ENCODE results near the gene ZC3HAV1L.

ZC3HAV1L gene

DNA sequence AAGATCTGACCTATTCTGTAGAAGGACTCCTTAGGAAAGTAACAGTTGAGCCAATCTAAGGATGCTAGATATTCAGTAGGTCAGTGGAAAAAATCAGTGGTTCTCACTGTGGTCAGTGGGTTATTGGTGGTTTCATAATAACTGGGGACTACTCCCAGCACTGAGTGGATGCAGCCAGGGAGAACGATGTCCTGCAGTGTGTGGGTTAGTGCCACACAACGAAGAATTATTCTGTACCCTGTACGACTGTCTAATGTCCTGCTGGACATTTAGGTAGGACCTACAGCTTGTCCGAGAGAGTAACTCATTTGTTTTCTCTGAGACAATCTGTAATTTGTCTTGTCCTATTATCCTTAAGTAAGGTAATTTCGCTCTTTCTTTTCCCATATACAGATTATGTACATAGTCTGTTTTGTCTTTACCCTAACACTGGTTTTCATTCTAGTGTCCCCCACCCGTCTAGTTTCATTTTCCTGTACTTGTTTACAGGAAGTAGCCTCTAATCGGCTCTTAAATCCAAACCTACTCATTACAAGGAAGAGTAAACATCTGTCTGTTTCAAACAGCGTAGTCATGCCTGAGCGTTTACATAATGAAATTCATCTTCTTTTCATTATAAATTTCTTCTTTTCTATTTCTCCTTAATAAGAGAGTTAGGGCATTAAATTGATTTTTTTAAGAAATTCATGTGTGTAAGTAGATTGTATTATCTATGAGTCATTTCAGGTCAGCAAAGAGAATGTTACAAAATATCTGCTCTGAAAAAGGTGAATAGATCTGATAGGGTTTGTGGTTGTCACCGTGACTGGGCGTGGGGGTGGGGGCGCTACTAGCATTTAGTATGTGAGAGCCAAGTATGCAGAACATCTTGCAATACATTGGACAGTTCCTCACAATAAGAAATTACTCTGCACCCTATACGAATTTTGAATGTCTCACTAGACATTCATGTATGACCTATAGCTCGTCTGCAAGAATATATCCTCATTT, 8.3 kb upstream of the ZC3HAV1L start:
- no peak for ATAC-seq

DNA sequence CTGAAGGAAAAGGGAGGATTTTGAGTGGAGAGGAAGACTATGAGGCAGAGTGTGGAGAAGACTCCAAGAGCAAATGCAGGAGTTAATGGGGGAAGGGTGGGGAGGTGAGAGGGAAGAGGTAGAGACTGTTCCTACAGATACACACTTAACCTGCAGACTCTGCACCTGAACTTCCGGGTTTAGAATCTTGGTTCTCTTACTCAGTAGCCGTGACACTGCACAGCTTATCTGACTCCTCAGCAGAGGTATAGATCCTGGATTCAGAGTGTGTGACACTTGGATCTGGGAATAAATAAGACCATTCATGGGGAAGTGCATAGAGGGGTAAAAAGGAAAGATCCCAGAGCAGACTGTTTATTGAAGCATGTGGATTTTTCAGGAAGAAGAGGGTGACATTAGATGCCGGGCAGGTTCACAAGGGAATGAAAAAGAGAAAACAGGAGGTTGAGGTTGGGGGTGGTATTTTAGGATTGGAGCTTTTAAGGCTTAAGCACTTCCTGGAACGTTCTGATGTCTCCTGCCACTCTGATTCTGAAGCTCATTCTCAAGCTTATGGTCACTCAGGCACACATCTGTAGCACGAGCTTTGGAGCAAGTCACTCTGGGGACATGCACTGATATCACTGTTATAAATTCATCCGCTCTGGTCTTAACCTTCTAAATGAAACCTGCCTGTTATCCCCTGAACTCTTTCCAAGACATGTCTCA, 5.7 kb upstream of the ZC3HAV1L start:
- no peak for TF ChIP-seq ZNF565 (CRISPR knock-in tag; conservative IDR thresholded peaks at IDR 0.05; ENCODE audit: low read depth)
- no peak for TF ChIP-seq TOX (CRISPR knock-in tag; IDR thresholded peaks at IDR 0.05; ENCODE audit: borderline replicate concordance)
- no peak for TF ChIP-seq ESRRG (CRISPR knock-in tag; IDR thresholded peaks at IDR 0.05)
- no peak for TF ChIP-seq OSR1 (CRISPR knock-in tag; IDR thresholded peaks at IDR 0.05)
- TF ChIP-seq, protein P1, sequence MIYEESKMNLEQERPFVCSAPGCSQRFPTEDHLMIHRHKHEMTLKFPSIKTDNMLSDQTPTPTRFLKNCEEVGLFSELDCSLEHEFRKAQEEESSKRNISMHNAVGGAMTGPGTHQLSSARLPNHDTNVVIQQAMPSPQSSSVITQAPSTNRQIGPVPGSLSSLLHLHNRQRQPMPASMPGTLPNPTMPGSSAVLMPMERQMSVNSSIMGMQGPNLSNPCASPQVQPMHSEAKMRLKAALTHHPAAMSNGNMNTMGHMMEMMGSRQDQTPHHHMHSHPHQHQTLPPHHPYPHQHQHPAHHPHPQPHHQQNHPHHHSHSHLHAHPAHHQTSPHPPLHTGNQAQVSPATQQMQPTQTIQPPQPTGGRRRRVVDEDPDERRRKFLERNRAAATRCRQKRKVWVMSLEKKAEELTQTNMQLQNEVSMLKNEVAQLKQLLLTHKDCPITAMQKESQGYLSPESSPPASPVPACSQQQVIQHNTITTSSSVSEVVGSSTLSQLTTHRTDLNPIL (CRISPR knock-in tag; IDR thresholded peaks at IDR 0.05; ENCODE audit: low read depth): no peak
- TF ChIP-seq ZC3H10 (CRISPR knock-in tag; IDR thresholded peaks at IDR 0.05): no peak
- no peak for TF ChIP-seq ISL1 (CRISPR knock-in tag; IDR thresholded peaks at IDR 0.05)
- TF ChIP-seq ZFP30 (CRISPR knock-in tag; IDR thresholded peaks at IDR 0.05): no peak
- TF ChIP-seq BACH2 (CRISPR knock-in tag; IDR thresholded peaks at IDR 0.05; ENCODE audit: borderline replicate concordance): no peak
- TF ChIP-seq GLIS3 (CRISPR knock-in tag; IDR thresholded peaks at IDR 0.05): no peak
- TF ChIP-seq ZNF70 (CRISPR knock-in tag; IDR thresholded peaks at IDR 0.05): no peak
- TF ChIP-seq, protein P2, sequence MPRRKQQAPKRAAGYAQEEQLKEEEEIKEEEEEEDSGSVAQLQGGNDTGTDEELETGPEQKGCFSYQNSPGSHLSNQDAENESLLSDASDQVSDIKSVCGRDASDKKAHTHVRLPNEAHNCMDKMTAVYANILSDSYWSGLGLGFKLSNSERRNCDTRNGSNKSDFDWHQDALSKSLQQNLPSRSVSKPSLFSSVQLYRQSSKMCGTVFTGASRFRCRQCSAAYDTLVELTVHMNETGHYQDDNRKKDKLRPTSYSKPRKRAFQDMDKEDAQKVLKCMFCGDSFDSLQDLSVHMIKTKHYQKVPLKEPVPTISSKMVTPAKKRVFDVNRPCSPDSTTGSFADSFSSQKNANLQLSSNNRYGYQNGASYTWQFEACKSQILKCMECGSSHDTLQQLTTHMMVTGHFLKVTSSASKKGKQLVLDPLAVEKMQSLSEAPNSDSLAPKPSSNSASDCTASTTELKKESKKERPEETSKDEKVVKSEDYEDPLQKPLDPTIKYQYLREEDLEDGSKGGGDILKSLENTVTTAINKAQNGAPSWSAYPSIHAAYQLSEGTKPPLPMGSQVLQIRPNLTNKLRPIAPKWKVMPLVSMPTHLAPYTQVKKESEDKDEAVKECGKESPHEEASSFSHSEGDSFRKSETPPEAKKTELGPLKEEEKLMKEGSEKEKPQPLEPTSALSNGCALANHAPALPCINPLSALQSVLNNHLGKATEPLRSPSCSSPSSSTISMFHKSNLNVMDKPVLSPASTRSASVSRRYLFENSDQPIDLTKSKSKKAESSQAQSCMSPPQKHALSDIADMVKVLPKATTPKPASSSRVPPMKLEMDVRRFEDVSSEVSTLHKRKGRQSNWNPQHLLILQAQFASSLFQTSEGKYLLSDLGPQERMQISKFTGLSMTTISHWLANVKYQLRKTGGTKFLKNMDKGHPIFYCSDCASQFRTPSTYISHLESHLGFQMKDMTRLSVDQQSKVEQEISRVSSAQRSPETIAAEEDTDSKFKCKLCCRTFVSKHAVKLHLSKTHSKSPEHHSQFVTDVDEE (CRISPR knock-in tag; IDR thresholded peaks at IDR 0.05): no peak
- no peak for TF ChIP-seq ARNTL (CRISPR knock-in tag; IDR thresholded peaks at IDR 0.05; ENCODE audit: borderline replicate concordance, low read depth)
- TF ChIP-seq ZFP3 (CRISPR knock-in tag; IDR thresholded peaks at IDR 0.05): no peak
- TF ChIP-seq, protein P3, sequence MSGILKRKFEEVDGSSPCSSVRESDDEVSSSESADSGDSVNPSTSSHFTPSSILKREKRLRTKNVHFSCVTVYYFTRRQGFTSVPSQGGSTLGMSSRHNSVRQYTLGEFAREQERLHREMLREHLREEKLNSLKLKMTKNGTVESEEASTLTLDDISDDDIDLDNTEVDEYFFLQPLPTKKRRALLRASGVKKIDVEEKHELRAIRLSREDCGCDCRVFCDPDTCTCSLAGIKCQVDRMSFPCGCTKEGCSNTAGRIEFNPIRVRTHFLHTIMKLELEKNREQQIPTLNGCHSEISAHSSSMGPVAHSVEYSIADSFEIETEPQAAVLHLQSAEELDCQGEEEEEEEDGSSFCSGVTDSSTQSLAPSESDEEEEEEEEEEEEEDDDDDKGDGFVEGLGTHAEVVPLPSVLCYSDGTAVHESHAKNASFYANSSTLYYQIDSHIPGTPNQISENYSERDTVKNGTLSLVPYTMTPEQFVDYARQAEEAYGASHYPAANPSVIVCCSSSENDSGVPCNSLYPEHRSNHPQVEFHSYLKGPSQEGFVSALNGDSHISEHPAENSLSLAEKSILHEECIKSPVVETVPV (CRISPR knock-in tag; IDR thresholded peaks at IDR 0.05): no peak

More for the DNA sequence above, 8.3 kb upstream of the ZC3HAV1L start:
- TF ChIP-seq ZC3H10 (CRISPR knock-in tag; IDR thresholded peaks at IDR 0.05): no peak
- no peak for TF ChIP-seq GLIS3 (CRISPR knock-in tag; IDR thresholded peaks at IDR 0.05)
- TF ChIP-seq, protein P4, sequence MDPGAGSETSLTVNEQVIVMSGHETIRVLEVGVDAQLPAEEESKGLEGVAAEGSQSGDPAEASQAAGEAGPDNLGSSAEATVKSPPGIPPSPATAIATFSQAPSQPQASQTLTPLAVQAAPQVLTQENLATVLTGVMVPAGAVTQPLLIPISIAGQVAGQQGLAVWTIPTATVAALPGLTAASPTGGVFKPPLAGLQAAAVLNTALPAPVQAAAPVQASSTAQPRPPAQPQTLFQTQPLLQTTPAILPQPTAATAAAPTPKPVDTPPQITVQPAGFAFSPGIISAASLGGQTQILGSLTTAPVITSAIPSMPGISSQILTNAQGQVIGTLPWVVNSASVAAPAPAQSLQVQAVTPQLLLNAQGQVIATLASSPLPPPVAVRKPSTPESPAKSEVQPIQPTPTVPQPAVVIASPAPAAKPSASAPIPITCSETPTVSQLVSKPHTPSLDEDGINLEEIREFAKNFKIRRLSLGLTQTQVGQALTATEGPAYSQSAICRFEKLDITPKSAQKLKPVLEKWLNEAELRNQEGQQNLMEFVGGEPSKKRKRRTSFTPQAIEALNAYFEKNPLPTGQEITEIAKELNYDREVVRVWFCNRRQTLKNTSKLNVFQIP (CRISPR knock-in tag; IDR thresholded peaks at IDR 0.05; ENCODE audit: borderline replicate concordance, low read depth): no peak
- TF ChIP-seq RARB (CRISPR knock-in tag; IDR thresholded peaks at IDR 0.05): no peak
- TF ChIP-seq ZFP3 (CRISPR knock-in tag; IDR thresholded peaks at IDR 0.05): no peak
- TF ChIP-seq, protein P3 (CRISPR knock-in tag; IDR thresholded peaks at IDR 0.05): no peak
- TF ChIP-seq ZNF70 (CRISPR knock-in tag; IDR thresholded peaks at IDR 0.05): no peak
- no peak for TF ChIP-seq ESRRG (CRISPR knock-in tag; IDR thresholded peaks at IDR 0.05)
- TF ChIP-seq ZNF565 (CRISPR knock-in tag; conservative IDR thresholded peaks at IDR 0.05; ENCODE audit: low read depth): no peak
- no peak for TF ChIP-seq SNAI2 (CRISPR knock-in tag; IDR thresholded peaks at IDR 0.05)
- no peak for TF ChIP-seq TOX (CRISPR knock-in tag; IDR thresholded peaks at IDR 0.05; ENCODE audit: borderline replicate concordance)
- no peak for TF ChIP-seq ZNF8 (CRISPR knock-in tag; IDR thresholded peaks at IDR 0.05)
- no peak for TF ChIP-seq ISL1 (CRISPR knock-in tag; IDR thresholded peaks at IDR 0.05)
- TF ChIP-seq ARNTL (CRISPR knock-in tag; IDR thresholded peaks at IDR 0.05; ENCODE audit: borderline replicate concordance, low read depth): no peak
- no peak for TF ChIP-seq OSR1 (CRISPR knock-in tag; IDR thresholded peaks at IDR 0.05)
- TF ChIP-seq TCF4 (CRISPR knock-in tag; IDR thresholded peaks at IDR 0.05; ENCODE audit: borderline replicate concordance): no peak

More for the DNA sequence above, 5.7 kb upstream of the ZC3HAV1L start:
- ATAC-seq: peak; percentile 27
